Duodenal mucosa (tissue), 2 donors: ENCODE results near the gene NDUFB1.

Source experiments
- H3K27ac ChIP-seq: one replicate; pipeline ENCODE4 v1.7.0; 2013; ENCODE audit warnings: low read depth, low read length
- H3K27me3 ChIP-seq, 2 donors: one replicate each; pipeline ENCODE4 v1.7.0; 2013; ENCODE audit warnings: low read length in 2 of 2, control low read depth in 1 of 2; ENCODE audit not compliant: insufficient read depth in 2 of 2, control insufficient read depth in 1 of 2
- H3K36me3 ChIP-seq, 2 donors: one replicate each; pipeline ENCODE4 v1.7.0; 2013; ENCODE audit warnings: low read length in 2 of 2, control low read depth in 1 of 2; ENCODE audit not compliant: insufficient read depth in 2 of 2, control insufficient read depth in 1 of 2
- H3K4me1 ChIP-seq, 2 donors: one replicate each; pipeline ENCODE4 v1.7.0; 2013; ENCODE audit warnings: low read length in 2 of 2, control low read depth in 1 of 2; ENCODE audit not compliant: insufficient read depth in 2 of 2, control insufficient read depth in 1 of 2
- H3K4me3 ChIP-seq, 2 donors: one replicate each; pipeline ENCODE4 v1.7.0; 2013; ENCODE audit warnings: low read length in 2 of 2, low read depth in 1 of 2
- H3K9ac ChIP-seq, 2 donors: one replicate each; pipeline ENCODE4 v1.7.0; 2013; ENCODE audit warnings: low read length in 2 of 2, low read depth in 1 of 2
- H3K9me3 ChIP-seq, 2 donors: one replicate each; pipeline ENCODE4 v1.7.0; 2013; ENCODE audit warnings: low read length in 2 of 2, control low read depth in 1 of 2; ENCODE audit not compliant: control insufficient read depth in 1 of 2

Gene NDUFB1

GRCh38 chr14:92103363-92103989 lies 18.0 kb downstream of the NDUFB1 start:
- no peak overlapping the region for H3K4me3 ChIP-seq
- H3K36me3 ChIP-seq, result no peaks in the 10 kb centered on the region
- H3K9me3 ChIP-seq, result no peaks in the 10 kb centered on the region
- no peak overlapping the region for H3K9ac ChIP-seq
- H3K27me3 ChIP-seq, result no peaks in the 10 kb centered on the region
- peaks cover 11 to 12% of the 10 kb centered on the region in 2 donors for H3K4me1 ChIP-seq
- no peak overlapping the region for H3K27ac ChIP-seq

- Histone ChIP-seq H3K27ac (no peak overlapping the region), H3K4me3 (no peak overlapping the region), H3K36me3 (peaks cover 0 to 5% of the 10 kb centered on the region in 2 donors), H3K9me3 (no peaks in the 10 kb centered on the region), H3K27me3 (no peaks in the 10 kb centered on the region), H3K4me1 (peaks cover 5 to 8% of the 10 kb centered on the region in 2 donors), H3K9ac (no peak overlapping the region)
These were observed 21.7 kb downstream of the NDUFB1 start for GRCh38 chr14:92099802-92100201.

- no peaks in the 10 kb centered on the region for H3K4me1 ChIP-seq
- H3K27me3 ChIP-seq, result no peaks in the 10 kb centered on the region
- H3K27ac ChIP-seq, result no peak overlapping the region
- H3K9ac ChIP-seq, result no peak overlapping the region
- peaks cover 0 to 30% of the 10 kb centered on the region in 2 donors for H3K36me3 ChIP-seq
- H3K4me3 ChIP-seq, result no peak overlapping the region
- no peaks in the 10 kb centered on the region for H3K9me3 ChIP-seq
These were observed 28.2 kb downstream of the NDUFB1 start for GRCh38 chr14:92093320-92093719.

- H3K27ac ChIP-seq, result no peak overlapping the region
- no peaks in the 10 kb centered on the region for H3K27me3 ChIP-seq
- no peak overlapping the region for H3K4me3 ChIP-seq
- no peaks in the 10 kb centered on the region for H3K9me3 ChIP-seq
- peaks cover 7 to 37% of the 10 kb centered on the region in 2 donors for H3K36me3 ChIP-seq
- H3K9ac ChIP-seq, result no peak overlapping the region
- H3K4me1 ChIP-seq, result no peaks in the 10 kb centered on the region
These were observed 33.0 kb downstream of the NDUFB1 start for GRCh38 chr14:92088494-92088893.

GRCh38 chr14:92074555-92074954 lies 47.0 kb downstream of the NDUFB1 start:
- Histone ChIP-seq H3K27me3 (no peaks in the 10 kb centered on the region), H3K9ac (no peak overlapping the region), H3K4me1 (no peaks in the 10 kb centered on the region), H3K4me3 (no peak overlapping the region), H3K9me3 (no peaks in the 10 kb centered on the region), H3K27ac (no peak overlapping the region), H3K36me3 (peaks cover 0 to 35% of the 10 kb centered on the region in 2 donors)
